ENCODE results near the gene TPRN. TPM values are rescaled to one million over a fixed set of nuclear protein-coding genes. Genes with fewer than 3 reads are reported as not detected.

Gene TPRN
- total RNA-seq, 1 donor from 2014 or later: 5.1 TPM

- no peak for DNase-seq (ENCODE audit: low spot score)
These were observed 25.3 kb upstream of the TPRN start for GRCh38 chr9:137225699-137226331.

DNA sequence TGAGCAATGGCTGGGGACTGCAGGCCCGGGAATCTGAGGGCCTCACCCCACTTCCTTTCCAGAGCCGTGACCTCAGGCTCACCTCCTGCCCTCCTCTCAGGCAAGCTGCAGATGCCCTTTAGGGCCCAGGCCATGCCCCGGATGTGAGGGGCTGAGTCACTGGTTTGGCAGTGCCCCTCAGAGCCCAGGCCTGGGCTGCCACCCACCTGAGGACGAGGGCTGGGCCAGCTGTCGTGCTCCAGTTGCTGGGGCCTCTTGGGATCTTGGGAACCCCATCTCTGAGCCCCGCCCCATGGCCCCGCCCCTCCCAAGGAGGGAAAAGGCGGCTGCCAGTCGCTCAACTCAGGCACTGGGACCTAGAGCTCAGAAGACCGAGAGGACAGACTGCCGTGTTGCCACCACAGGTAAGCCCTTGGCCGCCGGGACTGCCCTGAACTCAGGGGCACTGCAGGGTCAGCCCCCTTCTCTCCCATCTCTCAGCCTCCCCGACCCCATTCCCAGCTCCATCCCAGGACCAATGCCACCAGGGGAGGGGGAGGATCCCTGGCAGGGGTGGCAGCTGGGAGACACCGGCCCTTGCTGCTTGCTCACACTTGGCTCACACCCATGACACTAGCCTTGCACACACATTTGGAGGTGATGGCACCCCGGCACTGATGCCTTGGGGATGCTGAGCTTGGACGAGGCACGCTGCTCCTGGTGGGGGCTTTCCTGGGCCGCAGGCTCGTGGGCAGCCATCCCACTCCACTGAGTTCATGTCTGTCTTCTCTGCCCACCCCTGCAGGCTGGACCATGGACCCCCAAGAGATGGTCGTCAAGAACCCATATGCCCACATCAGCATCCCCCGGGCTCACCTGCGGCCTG lies 24.5 kb upstream of the TPRN start, which contains the start of gene CYSRT1:
CYSRT1 (plus strand) TSS at position 345 of the 865 bp plus-strand sequence; CDS start at position 793, 448 bp downstream.
- no peak for DNase-seq (ENCODE audit: low spot score)

DNA sequence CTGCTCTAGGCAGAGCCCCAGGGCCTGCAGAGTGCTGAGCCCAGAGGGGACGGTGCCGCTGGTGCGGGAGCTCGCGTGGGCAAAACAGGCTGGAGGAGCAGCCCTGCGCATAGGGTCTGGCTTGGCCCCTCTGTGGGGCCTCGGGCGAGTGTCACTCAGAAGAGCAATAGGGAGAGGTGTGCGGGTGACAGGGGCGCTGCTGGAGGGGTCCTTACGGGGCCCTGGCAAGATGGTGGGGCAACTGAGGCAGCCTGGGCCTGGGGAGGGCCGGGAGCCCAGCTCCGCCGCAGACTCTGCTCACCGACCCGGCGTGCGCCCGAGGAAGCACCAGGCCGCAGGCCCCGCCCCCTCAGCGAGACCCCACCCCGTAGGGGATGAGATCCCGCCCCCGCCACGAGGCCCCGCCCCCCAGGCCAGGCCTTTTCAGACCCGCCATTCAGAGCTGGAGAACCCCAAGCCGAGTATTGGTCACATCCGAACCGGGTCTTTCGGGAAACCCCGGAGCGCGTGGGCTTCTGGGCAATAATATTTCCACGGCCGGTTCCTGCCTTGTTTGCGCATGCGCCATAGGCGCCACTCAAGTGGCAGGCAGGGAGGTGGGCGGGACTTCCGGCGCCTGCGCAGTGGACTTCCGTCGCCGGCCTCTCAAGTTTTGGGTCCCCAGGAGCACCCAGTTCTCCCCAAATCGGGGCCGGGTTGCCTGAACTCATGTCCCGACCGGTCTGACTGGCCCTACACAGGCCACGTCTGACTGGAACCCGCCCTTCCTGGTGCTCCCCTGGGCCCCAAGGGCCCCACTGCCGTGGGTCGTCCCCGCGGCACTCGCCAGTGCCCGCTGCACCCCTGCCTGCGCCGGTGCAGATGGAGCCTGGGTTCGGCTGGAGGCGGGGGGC lies 22.8 kb upstream of the TPRN start:
- peak; percentile 98 for DNase-seq (ENCODE audit: low spot score)

DNA sequence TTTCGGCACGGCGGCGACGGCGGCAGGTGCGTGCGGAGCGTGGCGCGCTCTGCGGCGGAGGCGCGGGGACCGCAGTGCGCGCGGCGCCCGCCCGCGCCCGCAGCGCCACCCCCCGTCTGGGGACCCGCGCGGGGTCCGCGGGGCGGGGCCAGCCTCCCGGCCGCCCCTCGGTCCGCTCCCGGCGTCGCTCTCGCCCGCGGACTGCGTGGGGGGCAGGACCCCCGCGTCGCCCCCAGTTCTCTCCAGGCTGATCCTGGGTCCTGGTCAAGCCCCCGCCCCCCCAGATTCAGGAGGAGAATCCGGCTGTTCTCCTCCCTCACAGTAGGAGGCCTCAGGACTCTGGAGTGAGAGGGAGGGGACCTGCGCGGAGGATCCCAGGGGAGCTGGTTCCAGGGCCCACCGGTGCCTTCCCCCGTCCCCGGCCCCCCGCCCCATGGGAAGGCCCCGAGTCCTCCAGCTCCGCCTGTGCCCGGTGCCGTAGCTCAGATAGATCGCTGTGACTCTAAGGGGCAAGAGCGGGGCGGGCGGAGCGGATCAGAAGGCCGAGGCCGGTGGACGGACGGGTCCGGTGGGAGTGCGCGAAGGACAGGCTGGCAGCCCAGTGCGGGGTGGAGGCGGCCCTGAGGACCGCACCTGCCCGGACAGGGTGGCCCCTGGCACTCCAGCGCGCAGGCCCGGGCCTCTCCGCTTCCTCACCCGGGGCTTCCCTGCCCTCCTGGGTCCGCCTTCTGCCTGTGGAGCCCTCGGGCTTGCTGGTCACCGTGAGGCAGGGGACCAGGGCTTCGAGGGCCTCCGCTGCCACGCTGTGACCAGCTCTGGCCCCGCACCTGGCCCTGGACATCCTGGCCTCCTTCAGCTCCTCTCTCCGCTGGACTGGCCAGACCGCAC lies 21.9 kb upstream of the TPRN start, which contains the start of gene RNF208:
RNF208 (minus strand) TSS at position 51 of the 888 bp plus-strand sequence. CDS start 1,028 bp downstream, outside the sequence.
- no peak for DNase-seq (ENCODE audit: low spot score)

DNA sequence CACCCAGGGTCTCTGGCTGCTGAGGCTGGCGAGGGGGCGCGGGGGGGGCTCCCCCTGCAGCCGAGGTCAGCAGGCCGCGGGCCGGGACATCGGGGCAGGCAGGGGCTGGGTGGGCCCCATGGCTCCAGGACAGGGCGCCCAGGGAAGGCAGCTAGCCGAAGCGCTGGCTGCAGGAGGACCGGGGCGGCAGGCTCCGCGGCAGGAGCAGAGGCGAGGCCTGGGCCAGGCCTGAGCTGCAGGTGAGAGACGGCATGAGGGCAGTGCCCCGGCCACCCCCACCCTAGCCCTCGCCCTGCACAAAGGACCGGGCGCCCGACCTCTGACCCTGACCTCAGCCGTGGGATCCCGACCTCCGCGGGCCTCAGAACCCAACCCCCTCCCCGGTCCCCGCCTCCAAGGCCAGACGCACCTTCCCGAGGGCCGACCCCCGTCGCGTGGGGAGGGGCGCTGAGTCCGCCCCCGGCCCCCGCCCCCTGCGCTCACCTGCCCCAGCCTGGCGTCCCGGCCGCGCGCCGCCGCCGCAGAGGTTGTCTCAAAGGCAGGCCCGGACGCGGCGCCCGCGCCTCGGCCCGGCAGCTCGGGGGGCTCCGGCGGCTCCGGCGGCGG lies 21.1 kb upstream of the TPRN start:
- DNase-seq (ENCODE audit: low spot score): no peak

DNA sequence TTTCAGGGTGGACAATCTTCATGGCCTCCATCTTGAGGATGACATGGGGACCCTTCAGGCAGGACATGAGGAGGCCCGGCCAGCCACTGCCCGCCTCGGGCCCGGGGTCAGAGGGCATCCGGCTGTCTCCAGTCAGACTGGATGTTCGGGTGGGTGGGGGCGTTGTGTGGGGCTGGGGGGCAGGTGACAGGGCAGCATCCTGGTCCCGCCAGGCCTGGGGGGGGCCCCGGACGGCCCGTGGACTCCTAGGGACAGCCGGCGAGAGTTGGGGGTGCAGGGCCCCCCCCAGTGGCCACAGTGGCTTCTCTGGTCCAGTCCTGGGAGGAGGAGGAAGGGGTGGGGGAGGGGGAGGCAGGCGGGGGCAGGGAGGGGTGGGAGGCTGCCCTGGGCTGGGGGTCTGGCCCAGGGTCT lies 20.6 kb upstream of the TPRN start:
- no peak for DNase-seq (ENCODE audit: low spot score)

DNA sequence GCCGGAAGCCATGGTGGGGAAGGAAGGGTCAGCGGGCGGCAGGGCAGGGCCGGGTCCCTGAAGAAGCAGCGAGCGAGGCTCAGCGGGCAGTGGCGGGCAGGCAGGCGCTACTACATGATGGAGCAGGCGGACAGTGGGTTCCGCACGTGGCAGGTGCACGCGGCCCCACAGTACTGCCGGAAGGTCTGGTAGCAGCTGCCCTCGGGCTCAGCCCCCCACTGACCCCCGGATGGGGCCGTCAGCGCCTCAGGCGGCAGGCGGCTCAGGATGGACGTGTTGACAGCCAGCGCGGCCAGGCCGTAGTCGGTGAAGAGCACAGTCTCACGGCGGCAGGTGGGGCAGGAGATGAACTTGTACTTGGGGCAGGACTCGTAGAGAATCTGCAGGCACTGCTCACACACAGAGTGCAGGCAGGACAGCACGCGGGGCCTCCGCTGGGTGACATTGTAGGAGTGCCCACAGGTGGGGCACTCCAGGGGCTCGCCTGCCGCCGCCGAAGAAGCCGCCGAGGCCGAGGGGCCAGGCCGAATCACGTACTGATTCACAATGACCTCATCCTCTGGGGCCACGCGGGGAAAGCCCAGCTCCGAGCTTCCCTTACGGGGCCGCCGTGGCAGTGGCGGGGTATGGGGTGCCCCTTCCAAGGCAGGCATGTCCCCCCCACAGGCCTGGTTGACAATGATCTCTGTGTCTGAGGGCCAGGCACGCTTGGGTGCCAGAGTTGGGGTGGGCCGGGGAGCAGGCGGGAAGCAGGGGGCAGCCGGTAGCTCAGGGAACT lies 20.0 kb upstream of the TPRN start:
- no peak for DNase-seq (ENCODE audit: low spot score)

DNA sequence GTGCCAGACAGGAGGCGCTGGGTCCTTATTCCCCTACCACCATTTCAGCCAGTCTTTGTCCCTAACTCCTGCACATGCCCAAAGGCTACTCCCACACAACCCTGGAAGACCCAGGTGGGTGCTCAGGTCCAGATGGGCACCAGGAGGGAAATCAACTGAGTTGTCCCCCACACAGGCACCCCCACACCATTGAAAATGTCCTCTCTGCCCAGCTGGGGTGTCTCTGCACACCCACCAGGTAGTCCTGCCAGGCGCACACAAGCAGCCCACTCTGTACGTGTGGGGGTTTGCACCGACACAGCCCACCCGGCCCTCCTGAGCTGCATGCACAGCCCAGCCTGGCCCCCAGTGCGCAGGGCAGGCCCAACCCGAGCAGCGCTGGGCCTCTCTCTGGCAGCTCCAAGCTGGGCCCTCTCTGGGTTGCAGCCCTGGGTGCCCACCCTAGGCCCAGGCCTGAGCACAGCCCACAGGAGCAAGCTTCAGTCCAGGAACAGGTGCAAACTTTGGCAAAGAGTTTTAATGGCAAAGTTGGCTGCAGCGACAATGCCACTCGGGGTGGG lies 19.3 kb upstream of the TPRN start:
- DNase-seq (ENCODE audit: low spot score): no peak

GRCh38 chr9:137218754-137219271 lies 18.3 kb upstream of the TPRN start:
- no peak for DNase-seq (ENCODE audit: low spot score)

- DNase-seq (ENCODE audit: low spot score): no peak
These were observed 17.7 kb upstream of the TPRN start for GRCh38 chr9:137218212-137218753.

DNA sequence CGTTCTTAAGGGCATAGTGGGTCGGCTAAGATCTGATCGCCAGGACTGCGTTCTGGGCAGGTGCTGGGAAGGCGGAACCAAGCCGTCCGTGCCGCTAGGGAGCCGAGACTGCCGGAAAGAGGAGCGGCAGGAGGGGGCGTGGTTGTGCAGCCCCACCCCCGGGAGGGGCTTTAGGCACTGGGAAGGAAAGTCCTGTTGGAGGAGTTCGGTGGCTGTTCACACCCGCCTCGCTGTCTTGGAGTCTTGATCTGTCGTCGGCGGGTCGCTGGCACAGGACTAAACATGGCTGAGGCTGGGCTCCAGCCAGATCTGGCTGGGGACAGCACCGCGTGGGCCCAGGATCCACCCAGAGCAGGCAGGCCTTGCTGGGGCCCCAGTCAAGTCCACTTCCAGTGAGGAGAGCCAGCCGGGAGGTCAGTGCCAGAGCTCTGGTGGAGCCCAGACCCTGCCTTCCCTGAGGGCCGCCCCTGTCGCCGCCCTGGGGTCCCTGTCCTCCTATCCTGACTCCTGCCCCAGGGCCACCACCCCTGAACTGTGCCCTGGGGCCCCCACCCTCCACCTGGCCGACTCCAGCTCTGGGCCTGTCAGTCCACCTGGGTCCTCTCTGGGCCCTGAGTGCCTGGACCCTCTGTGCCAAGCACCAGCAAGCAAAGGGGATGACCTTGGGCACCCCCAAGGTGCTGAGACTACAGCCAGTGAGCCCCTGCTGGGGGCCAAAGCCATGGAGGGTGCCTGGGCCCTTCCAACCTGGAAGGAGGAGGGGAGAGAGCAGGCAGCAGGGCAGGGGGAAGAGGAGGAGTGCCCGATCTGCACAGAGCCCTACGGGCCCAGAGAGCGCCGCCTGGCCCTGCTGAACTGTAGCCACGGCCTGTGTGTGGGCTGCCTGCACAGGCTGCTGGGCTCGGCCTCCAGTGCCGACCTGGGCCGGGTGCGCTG lies 17.0 kb upstream of the TPRN start:
- DNase-seq (ENCODE audit: low spot score): no peak

GRCh38 chr9:137216188-137216965 lies 15.8 kb upstream of the TPRN start:
- DNase-seq (ENCODE audit: low spot score): no peak

- DNase-seq (ENCODE audit: low spot score): no peak
These were observed 14.8 kb upstream of the TPRN start for GRCh38 chr9:137215196-137215986.

DNA sequence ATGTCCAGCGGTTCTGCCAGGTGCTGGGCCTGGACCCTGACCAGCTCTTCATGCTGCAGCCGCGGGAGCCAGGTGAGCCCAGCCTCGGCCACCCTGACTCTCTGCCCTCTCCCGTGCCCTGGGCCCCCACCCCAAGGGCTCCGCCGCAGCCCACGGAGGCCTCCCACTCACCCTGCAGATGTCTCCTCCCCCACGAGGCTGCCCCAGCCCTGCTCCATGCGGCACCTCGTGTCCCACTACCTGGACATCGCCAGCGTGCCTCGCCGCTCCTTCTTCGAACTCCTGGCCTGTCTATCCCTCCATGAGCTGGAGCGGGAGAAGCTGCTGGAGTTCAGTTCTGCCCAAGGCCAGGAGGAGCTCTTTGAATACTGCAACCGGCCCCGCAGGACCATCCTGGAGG lies 14.1 kb upstream of the TPRN start:
- DNase-seq (ENCODE audit: low spot score): no peak

Measured in mesenteric fat pad (tissue), 1 donor.